Measurements from ENCODE around the gene MATK.

MATK gene

DNA sequence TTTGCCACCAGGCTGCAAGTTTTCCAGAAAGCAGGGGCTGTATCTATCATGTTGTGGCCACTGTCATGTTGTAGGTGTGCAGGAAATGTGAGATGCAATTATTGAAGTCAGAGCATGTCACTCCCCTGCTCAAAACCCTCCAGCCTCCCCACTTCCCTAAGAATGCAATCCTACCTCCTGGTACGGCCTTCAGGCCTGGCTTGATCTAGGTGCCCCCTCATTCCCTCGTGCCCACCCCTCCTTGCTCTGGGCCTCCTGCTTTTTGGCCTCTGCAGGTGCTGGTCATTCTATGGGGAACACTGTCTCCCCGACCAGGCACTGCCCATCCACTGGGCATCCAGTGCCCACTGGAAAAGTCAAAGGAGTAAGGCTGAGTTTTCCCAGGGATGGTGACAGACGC lies 28.5 kb upstream of the MATK start:
- no peak for DNase-seq

DNA sequence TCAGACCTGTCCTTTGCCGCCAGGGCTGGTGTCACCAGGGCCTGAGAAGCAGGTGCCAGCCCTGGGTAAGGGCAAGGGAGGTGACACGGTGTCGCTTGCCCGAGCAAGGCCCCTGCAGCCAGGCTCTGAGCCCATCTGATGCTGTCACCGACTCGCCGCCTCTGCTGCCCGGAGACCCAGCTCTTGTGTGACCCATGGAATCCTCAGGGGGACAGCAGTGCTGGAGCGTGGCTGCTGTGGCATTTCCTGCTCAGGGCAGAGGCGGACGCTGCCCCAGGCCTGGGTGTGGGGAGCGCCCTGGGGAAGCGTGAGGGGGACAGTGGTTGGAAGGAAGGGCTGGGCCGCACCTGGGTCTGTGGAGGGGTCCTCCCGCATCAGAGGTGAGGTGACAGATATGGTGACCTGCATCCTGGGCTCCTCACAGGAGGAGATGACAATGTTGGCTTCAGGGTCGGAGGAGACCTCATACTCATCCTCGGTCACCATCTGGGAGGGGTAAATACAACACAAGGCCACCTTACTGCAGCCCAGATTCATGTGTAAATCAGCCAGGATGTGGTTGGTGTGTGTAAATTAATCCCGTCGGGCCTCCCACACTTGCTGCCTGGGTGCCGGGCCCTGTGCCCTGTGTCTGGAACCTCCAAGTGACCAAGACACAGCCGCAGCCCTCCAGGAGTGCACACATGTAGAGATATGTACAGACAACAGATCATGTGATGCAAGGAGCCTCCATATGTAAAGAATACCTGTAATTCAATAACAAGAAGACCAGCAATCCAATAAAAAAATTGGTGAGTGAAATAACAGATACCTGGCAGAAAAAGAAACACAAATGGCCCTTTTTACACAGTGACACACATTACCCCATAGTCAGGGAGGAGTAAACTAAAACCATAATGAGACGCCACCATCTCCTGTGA lies 27.6 kb upstream of the MATK start:
- DNase-seq, result no peak

DNA sequence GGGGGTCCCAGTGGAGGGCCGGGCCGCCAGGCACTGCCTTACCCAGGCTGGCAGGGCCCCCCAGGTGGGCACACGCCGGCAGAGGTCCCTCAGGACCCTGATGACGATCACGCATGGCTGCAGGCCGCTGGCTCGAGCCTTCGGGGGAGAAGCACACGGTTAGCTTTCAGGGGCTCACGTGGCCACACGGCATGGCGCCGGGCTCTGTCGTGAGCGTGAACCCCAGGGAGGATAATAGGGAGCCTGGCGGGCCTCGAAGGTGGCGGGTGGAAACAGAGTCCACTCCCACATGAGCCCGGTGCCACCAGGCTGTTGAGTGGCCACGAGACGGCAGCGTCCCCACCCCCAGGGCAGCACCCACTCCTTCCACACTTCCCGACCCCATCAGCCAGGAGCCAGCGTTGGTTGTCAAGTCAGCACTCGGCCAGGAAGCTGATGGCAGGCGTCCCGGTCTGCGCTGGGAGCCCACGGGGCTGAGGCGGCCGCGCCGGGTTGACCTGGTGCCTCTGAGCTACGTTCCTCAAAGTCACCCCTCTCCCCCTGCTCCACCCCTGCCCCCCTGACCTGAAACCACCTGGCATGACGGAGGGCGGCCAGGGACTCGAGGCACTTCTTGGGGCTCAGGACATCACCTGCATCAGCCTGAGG lies 24.7 kb upstream of the MATK start:
- DNase-seq, result no peak

DNA sequence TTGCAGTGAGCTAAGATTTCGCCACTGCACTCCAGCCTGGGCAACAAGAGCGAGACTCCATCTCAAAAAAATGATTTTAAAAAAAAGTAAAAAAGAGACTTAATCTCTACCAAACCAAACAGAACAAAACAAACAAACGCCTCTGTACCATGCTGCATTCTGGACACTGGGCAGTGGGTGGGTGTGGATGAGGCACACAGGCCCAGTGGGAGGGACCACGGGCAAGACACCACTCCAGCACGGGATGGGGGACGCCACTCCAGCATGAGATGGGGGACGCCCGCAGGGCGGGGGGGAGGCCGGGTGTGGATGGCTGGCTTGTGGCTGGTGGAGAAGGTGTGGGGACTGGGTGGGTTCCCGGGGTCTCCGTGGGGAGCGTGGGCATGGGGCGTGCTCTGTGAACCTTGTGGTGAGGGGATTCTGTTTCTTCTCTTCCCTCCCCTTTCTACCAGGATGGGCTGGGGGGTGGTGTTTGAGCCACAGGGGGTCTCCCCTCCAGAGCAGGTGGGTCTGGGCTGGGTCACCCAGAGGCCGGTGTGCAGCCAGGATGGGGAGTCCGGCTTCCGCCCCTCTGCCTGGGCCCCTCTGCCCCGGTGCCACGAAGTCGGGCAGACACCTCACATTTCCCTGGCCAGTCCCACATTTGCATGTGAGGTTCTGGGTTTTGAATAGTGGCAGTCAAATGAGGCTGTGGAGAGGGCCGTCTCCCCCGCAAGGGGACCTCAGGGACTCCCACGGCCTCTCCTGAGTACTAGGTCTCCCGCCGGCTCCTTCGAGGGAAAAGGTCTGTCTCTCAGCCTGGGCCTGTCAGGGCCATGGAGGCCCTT lies 23.9 kb upstream of the MATK start:
- DNase-seq, result no peak

DNA sequence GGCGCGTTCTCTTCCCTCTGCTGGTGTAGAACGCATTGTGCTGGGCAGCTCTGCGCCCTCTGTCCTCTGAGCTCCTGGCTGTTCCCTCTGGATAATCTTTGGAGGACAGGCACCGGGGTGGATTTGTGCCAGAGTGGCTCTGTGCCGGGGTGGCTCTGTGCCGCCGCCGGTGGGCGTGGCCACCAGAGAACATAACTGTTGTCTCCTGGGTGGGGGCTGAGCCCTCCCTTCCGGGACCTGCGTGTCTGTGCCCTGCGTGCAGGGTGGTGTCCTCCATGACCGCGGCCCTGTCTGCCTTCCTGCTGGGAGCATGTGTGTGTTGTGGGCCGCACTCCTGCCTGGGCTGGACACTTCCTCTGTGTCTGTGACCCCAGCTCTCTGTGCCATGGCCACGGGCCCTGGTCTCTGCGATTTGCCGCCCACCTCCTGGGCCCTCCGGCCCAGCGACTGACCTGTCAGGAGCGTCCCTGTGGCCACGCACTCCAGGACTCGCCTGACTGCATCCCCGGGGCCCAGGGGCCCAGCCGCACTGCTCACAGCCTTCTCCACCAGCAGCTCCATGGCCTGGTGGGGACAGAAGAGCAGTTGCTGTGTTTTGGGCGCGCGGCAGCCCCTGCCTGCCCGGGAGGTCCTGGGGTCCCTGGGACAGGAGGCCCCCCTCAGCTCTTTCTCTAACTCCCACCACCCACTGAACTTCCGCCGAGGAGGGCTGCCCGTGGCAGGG lies 22.4 kb upstream of the MATK start:
- no peak for DNase-seq

DNA sequence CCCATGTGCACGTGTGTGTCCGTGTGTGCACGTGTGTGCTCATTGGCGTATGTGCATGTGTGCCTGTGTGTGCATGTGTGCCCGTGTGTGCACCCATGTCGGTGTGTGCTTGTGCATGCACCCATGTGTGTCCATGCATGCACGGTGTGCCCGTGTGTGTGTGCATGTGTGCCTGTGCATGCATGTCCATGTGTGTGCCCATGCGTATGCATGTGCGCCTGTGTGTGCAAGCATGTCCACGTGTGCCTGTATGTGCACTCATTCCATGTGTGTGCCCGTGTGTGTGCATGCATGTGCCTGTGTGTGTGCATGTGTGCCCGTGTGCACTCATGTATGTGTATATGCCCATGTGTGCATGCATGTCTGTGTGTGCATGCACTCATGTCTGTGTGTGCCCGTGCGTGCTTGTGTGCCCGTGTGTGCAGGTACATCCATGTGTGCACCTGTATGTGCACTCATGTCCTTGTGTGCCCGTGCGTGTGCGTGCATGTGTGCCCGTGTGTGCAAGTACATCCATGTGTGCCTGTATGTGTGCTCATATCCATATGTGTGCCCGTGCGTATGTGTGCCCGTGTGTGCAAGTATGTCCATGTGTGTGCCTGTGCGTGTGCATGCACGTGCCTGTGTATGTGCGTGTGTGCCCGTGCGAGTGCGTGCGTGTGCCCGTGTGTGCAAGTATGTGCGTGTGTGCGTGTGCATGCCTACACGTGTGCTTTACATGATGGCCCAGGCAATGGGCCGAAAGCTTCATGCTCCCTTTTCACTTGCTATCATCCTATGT lies 21.6 kb upstream of the MATK start:
- no peak for DNase-seq

DNA sequence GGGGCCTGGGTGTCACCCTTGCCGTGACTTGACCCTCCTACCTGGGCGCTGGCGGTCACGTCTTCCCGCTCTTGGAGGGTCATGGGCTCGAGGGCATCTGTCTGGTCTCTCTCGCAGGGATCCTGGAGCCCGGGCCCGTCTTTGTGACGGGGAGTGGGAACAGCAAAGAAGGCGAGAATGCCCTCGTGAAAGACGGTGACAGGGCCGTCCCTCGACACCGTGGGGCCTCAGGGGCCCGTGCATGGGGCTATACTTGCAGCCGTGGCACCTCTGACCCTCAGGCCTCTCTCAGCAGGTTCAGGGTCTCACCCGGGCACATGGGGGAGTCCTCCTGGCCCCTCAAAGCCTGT lies 20.9 kb upstream of the MATK start:
- no peak for DNase-seq

DNA sequence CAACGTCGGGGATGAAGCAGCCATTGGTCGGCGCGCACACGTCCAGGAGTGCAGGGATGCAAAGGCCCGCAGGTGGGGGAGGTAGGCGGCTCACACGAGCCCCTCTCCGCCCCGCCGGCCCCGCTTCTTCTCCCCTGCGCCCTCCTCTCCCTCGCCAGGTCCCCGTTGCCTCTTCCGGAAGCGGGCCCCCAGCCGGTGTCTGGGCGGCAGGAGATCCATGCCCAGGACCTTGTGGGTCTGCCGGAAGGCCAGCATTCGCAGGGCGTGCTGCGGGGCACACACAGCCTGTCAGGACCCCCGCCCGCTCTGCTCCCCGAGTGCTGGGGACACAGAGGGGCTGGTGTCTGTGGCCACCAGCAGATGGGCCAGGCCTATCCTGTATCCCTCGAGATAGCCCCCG lies 19.7 kb upstream of the MATK start:
- DNase-seq, result no peak

DNA sequence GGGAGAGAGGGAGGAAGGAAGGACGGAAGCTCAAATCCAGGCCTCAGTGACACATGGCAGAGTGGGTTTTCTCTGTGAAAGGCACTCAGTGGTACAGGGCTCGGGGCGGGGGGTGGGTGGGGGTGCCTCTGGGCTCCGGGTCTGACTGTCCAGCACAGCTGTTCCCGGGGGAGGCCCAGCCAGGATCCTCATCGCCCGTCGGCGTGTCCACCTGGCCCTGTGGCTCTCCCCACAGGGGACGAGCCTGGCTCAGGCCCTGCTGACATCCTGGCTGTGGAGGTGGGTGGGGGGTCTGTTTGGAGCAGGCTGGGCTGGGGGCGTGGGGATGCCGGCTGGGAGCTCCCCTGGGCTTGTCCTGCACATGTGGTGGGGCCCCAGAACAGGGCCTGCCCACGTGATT lies 18.2 kb upstream of the MATK start:
- DNase-seq, result no peak

DNA sequence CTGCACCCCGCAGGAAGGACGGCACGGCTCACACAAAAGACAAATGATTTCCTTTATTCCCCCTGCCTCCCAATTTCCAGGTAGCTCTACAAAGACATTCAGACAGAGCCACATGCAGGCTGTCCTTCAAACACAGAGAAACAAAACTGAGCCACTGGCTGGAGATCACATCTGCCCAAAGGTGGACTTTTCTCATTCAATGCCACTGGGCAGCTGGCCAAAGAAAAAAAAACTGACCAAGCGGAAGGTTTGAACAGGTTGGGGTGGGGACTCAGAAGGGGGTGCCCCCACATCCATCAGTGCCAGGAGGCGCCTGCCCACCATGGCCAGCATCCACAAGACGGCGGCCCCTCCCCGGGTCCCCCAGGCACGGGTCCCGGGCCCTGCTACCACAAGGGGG lies 17.8 kb upstream of the MATK start:
- DNase-seq, result no peak

DNA sequence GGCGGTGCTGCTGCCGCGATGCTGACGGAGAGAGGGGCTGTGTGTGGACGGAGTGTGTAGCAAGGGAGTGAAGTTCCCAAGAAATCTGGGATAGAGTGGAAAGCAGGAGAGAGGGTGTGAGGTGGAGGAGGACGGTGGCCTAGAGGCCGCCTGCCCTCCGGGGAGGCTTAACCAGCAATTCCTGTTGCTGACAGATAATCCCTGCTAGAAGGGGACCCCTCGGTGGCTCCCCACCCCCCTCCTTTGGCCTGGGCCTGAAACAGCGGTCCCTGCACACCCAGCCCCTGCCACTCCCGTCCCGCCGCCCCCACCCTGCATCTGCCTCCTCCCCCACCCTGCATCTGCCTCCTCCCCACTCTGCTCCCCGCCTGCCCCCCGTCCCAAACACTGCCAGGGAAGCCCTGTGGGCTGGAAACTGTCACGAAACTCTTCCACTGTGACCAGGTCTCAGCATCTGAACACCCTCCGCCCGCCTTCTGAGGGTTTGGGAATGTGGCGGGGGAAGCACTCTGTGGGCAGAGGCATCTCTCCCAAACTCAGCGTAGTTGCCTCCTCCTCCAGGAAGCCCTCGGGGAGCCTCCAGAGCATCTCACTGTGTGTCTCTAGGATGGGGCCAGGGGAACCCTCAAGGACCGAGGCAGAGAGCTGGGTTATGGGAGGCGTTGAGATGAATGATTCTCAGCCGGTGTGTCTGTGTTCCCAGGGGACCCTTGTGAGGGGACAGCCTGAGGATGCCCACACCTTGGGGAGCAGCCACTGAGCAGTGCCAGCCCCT lies 17.1 kb upstream of the MATK start:
- no peak for DNase-seq

DNA sequence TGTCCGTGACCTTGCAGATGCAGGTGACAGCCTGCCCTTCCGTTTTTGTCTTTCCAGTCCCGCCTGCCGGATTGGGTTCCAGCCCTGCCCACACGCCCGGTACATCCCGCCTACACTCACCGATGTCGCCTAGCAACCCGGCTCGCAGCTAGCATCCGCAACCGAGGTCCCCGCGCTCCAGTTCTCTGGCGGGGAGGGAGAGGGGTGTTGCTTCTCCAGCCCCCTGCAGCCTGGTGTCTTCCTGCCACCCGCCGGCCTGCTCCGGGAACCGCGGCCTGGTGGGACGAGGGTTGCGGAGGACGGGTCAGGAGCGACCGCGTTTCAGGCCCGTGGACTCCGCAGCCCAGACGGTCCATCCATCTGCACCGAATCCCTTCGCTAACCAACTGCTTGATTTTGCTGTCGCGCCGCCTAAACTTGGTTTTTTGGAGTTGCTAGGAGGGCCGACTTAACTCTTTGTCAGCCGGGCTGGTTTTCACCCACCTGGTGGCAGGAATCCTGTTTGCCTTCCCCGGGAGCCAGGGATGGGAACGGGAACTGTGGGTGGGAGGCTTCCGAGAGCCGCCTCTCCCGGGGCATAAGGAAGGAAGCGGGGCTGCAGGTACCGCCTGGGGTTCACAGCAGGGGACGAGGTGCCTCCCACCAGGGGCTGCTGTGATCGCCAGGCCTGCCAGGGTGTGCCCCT lies 15.4 kb upstream of the MATK start:
- peak; percentile 40 for DNase-seq

DNA sequence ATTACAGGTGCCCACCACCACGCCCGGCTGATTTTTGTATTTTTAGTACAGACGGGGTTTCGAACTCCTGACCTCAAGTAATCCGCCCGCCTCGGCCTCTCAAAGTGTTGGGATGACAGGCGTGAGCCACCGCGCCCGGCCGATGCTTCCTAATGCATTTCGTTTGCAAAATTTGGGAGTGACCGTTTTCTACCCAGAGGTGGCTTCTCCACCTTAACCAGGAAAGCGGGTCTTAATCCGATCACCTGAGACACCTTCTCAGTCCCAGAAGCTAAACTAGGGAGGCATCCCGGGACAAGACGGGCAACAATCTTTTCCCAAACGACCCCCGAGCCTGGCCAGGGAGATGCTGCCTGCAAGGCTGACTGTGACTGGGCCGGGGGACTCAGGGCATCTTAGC lies 14.8 kb upstream of the MATK start:
- no peak for DNase-seq

DNA sequence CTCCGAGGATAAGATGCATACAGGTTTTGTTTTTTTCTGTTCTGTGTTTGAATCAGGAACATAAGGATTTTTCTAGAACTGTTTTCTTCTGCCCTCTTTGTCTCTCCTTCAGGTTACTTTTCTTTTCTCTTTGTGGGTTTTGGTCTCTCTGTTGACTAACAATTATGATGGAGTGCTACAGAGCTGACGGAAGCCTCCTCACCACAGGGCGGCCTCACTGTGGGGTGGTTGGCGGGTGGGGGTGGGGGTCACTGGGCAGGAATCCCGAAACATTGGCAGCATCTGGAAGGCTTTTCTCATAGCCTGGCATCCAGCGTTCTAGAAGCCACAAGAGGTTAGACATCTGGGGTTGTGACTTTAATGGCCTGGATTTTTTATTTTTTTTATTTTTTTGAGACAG lies 12.0 kb upstream of the MATK start:
- DNase-seq, result no peak

DNA sequence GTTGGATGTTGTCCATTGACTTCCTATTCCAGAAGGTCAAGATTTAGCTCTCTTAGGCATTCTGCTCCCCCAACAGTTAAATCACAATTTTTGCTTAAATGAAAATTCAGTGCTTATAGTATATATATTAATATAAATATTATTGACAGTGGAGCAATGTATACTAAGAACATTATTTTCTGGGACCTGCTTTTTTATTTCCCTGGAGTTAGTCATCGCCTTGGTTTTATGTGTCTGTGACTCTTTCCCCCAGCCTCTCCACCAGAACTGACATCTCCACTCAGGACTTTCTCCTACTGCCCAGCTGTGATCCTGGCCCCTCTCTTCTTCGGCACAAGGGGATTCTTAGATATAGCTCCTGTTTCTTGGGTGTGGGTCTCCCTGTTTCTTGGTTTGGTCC lies 10.2 kb upstream of the MATK start:
- no peak for DNase-seq

DNA sequence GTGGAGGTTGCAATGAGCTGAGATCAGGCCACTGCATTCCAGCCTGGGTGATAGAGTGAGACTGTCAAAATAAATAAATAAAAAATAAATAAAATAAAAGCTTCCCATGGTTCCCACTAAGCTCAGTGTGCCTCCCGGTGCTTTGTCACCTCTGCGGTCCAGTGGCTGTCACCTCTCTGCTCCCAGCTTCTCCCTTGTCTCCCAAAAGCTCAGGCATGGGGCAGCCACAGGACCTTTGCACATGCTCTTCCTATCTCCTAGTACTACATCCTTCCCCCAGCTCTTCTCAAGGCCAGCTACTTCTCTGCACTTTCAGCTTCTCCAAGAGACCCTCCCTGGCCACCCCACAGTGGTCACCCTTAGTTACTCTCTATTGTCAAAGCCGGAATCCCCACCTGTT lies 7.6 kb upstream of the MATK start:
- no peak for DNase-seq

DNA sequence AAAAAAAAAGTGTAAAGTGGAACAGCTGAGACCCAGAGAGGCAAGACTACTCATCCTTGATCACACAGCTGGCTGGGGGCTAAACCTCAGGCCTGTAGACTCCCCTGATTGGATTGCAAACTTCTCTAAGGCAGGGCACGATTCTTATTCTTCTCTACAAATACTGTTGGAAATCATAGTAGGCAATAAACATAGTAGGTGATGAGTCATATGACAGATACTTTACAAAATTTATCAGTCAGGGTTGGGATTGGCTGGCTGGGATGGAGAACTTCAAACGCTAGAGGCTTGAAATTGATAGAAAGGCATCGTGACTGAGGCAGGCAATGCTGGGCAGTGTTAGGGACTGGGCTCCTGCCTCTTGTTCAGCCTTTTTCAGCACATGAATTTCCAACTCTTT lies 5.9 kb upstream of the MATK start:
- no peak for DNase-seq

DNA sequence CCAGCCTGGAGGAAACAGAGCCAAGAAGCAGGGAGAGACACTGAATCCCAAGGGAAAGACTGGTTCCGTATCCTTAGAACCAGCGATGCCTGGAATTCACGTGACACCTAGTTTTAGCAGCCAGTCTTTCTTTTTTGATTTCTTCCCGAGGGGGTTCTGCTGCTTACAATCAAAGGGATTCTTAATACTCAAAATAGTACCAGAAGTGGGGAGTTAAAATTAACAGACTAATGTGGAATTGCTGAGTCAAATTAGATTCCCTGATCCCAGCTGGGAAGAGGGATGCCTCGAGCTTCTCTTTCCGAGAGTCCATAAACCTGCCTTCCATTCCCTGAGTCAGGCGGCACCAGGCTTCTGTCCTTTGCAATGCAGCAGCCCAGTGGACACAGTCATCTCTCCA lies 4.8 kb upstream of the MATK start:
- no peak for DNase-seq

DNA sequence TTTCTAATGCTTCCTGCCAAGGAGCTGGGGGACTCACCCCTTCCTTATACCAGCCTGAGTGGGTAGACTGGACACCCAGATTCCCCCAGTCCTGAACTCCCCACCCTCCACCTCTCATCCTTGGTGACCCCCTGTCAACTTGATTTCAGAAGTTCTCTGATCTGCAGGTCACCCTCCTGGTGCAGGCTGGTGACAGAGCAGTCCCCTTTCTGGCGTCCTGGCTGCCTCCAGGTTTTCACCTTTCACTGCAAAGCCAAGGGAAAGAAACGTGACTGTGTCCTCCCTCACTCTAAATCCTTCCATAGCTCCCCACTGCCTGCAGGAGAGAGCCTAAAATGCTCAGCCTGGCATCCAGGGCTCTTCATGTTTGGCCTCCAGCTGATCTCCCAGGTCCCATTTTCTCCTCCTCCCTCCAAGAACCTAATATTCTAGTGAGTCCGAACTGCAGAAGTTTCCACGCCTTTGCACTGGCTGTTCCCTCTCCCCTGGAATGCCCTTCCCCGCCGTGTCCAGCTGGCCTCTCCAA lies 4.1 kb upstream of the MATK start:
- DNase-seq, result no peak

DNA sequence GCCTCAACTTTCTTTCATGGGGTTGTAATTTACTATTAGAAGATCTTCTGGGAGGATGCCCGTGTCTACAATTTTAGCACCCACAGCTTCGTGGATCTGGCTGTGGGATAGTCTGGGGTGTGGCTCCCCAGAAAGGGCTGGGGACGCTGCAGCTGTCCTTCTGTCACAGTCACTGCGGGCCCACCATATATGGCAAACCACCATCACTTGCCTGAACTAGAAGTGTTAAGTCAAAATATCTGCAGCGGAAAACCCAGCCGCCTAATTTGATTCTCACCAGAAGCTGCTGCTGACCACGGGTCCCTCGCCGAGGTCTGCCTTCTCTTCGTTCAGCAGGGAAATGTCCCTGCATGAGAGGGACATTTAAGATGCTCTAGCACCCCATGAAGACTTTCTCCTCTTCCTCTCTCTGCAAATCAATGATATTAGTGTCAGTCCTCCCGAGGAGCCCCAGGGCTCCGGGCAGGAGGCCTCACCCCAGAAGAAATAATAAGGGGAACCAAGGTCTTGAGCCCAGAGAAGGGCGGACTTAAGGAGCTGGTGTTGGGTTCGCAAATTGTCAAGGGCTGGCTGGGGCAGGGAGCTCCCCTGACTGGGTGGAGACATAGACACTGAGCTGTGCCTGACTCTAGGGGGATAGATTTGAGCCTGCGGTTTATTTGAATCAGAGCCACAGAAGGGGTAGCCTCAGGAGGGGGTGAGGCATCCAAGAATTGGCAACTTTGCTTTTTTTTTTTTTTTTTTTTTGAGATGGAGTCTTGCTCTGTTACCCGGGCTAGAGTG lies 3.0 kb upstream of the MATK start:
- no peak for DNase-seq

All from NCI-H1436 treated with DMSO at 0.1 percent for 48 hours (cell line).